Mucosa of gallbladder (tissue), 1 donor: Measurements from ENCODE around the gene MIF. TPM values are rescaled to one million over a fixed set of nuclear protein-coding genes. Genes with fewer than 3 reads are reported as not detected.
"Not testable (repeated sequence)": the region's sequence is repeated elsewhere in the genome, so short reads cannot be mapped to it uniquely, and the experiment has no call there.

Experiments used
- DNase-seq: peaks from one replicate; pipeline ENCODE4 v3.0.0-alpha.2; 2020; ENCODE audit warnings: low spot score
- total RNA-seq: library from RNA; stranded (reverse); gene quantifications from one replicate; pipeline ENCODE4 v1.2.1, GENCODE V29; 2021
- donor health status: DM: no; HTN: no; CAD: no.

The MIF gene
- total RNA-seq, 1 donor from 2014 or later, result 668 TPM

DNA sequence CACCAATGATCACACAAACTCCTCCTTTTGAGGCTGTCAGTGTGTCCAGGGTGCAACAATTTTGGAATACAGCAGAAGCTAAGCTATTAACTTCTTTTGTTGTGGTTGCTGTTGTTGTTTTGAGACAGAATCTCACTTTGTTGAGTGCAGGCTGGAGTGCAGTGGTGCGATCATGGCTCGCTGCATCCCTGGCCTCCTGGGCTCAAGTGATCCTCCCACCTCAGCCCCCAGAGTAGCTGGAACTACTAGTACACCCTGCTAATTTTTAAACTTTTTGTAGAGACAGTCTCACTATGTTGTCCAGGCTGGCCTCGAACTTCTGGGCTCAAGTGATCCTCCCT lies 44.8 kb downstream of the MIF start:
- DNase-seq, result no peak

DNA sequence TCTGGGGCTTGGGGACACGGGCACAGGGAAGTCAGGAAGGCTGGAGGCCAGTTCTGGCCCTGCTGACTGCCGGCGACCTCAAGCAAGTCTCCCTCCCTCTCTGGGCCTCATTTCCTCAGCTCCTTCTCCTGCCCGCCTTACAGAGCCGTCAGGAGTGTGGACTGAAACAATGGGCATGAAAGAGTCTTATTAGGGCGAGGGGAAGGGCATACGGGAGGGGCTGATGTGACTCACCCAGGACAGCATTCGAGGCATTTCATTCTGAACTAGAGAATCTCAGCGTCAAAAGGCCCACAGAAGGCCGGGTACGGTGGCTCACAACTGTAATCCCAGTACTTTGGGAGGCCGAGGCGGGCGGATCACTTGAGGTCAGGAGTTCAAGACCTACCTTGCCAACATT lies 46.0 kb downstream of the MIF start:
- DNase-seq, result not testable (repeated sequence)

Other genes starting within 250 kb of the MIF start
- gene RGL4, start 203.4 kb upstream of the MIF start, total RNA-seq, result 0.49 TPM
- 6.8 TPM for gene ZNF70, start 143.3 kb upstream of the MIF start, total RNA-seq
- not detected for gene VPREB3, start 140.0 kb upstream of the MIF start, total RNA-seq
- gene C22orf15, start 131.4 kb upstream of the MIF start, total RNA-seq, result 1.8 TPM
- gene CHCHD10, start 126.4 kb upstream of the MIF start, total RNA-seq, result 148 TPM
- gene MMP11, start 121.5 kb upstream of the MIF start, total RNA-seq, result 4.4 TPM
- gene SMARCB1, start 107.4 kb upstream of the MIF start, total RNA-seq, result 70.7 TPM
- 6.2 TPM for gene DERL3, start 55.4 kb upstream of the MIF start, total RNA-seq
- 24.0 TPM for gene SLC2A11, start 36.5 kb upstream of the MIF start, total RNA-seq
- 16.2 TPM for gene GSTT2B, start 66.8 kb downstream of the MIF start, total RNA-seq
- 3.0 TPM for gene DDTL, start 72.5 kb downstream of the MIF start, total RNA-seq
- gene DDT, start 80.1 kb downstream of the MIF start, total RNA-seq, result 151 TPM
- gene GSTT2, start 85.8 kb downstream of the MIF start, total RNA-seq, result 0.81 TPM
- not detected for gene GSTT4, start 111.1 kb downstream of the MIF start, total RNA-seq
- 88.0 TPM for gene CABIN1, start 116.9 kb downstream of the MIF start, total RNA-seq